Activated T-cell treated with anti-CD3 and anti-CD28 coated beads, Interleukin-2, amount 50 U/mL, for 1 hour (primary cell): ENCODE results near the gene ECD.

Source experiments
- DNase-seq: peaks from one replicate; pipeline ENCODE4 v3.0.0-alpha.2; 2020

The ECD gene

DNA sequence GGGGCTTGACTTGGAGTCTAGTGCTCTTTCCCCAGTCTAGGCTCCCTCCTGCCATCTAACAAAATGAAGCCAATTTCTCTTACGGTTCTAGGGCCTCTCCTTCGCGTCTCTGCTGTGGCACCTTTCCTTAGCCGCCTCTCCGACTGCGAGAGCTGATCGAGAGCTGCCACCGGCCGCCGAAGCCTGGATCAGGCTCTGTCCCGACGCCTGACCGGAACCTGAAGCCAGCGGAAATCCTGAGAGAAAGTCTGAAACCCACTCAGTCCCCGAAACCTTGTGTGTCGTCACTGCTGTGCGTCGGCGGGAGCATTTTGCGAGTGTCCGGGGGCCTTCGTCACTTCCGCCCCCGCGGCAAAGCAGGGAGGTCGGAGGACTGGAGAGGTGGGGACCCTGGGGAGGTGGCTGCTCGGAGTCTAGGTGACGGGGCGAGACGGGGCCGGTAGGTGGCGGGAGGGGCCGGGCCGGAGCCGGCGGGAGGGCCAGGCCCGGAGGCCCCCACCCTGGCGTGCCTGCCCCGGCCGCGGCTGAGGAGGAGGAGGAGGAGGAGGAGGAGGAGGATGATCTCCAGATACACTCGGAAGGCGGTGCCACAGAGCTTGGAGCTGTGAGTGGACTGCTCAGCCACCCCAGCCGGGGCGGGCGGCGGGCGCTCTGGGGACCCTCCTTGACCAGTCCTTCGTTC lies at the start of gene ECD, which contains the start of gene FAM149B1:
ECD (minus strand) TSS at position 226 of the 682 bp plus-strand sequence. CDS start 4,071 bp downstream, outside the sequence.
FAM149B1 (plus strand) TSS at position 337 of the 682 bp plus-strand sequence; CDS start at position 558, 221 bp downstream.
- peak; percentile 92 for DNase-seq

GRCh38 chr10:73215749-73216148 lies 47.9 kb upstream of the ECD start:
- DNase-seq = no peak

DNA sequence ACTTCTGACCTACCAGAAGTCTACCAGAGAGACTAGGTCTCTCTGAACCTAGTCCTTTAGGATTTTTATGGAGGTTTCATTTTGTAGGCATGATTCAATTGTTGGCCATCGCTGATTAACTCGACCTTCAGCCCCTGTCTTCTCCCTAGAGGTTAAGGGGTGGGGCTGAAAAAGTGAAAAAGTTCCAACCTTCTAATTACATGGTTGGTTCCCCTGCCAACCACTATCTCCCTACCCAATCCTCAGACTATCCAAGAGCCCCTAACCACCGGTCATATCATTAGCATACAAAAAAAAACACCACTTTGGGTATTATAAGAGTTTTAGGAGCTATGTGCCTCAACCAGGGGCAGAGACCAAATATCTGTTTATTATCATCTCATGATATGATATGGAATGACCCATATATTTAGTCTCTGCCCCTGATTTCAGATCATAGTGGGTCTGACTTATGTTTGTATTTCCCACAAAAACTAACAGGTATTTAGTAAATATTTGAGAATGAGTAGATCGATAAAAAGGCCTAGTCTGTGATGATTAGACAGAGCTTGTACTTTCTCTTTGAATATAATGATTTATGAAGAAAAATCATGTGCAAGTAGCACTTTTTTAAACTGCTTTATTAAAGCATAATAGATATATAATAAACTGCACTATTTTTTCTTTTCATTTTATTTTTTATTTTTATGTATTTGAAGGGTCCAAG lies 43.5 kb upstream of the ECD start:
- DNase-seq = no peak

DNA sequence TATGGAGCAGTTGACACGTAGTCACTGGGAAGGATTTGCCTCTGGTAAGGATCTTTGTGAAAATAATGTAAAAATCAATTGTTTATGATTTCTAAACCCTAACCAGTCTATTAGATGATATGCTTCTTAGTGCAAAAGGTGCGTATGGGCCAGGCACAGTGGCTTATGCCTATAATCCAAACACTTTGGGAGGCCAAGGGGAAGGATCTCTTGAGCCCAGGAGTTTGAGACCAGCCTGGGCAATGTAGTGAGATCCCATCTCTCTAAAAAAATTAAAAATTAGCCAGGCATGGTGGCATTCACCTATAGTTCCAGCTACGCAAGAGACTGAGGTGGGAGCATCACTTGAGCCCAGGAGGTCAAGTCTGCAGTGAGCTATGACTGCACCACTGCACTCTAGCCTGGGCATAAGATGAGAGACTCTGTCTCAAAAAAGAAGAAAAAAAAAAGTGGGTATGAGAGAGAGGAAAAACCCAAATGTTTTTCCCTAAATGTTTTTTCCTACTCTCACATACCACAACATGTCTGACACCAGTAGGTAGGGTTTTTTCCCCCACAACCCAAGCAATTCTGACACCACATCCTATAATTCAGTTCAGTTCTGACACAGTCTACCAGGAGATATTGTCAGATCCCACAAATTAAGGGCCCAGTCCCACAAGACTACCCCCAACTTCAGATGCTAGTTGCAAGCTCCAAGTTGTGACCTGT lies 42.7 kb upstream of the ECD start:
- no peak for DNase-seq

GRCh38 chr10:73209705-73210104 lies 41.9 kb upstream of the ECD start:
- DNase-seq = no peak

DNA sequence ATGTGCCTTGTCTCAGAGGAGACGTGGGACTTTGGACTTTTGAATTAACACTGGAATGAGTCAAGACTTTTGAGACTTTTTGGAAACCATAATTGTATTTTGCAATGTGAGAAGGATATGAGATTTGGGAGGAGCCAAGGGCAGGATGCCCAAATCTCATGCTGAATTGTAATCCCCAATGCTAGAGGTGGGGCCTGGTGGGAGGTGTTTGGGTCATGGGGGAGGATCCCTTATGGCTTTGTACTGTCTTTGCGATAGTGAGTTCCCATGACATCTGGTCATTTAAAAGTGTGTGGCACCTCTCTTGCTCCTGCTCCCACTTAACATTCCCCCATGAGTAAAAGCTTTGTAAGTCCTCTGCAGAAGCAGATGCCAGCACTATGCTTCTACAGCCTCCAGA lies 40.1 kb upstream of the ECD start:
- DNase-seq = no peak

GRCh38 chr10:73206385-73206784 lies 38.6 kb upstream of the ECD start:
- DNase-seq = no peak

- no peak for DNase-seq
Observed at GRCh38 chr10:73205890-73206289, 38.1 kb upstream of the ECD start.

GRCh38 chr10:73205081-73205480 lies 37.3 kb upstream of the ECD start:
- DNase-seq = no peak

DNA sequence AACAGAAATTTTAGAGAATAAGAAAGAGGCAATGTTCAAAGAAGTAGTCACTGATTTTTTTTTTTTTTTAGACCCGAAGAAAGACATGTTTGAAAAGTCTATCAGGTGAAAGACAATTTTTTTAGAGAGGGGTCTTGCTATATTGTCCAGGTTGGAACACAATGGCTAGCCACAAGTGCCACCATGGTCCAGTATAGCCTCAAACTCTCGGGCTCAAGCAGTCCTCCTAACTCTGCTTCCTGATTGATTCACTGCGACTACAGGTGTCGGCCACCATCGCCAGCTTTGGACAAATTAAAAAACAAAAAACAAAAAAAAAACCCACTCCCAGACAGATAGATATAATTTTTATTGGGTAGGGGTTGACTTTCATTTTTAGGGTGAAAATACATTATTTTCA lies 22.4 kb upstream of the ECD start:
- DNase-seq = no peak

- no peak for DNase-seq
Observed at GRCh38 chr10:73186266-73186665, 18.5 kb upstream of the ECD start.

- no peak for DNase-seq
Observed at GRCh38 chr10:73183667-73184281, 16.0 kb upstream of the ECD start.

GRCh38 chr10:73182568-73182967 lies 14.8 kb upstream of the ECD start:
- no peak for DNase-seq

DNA sequence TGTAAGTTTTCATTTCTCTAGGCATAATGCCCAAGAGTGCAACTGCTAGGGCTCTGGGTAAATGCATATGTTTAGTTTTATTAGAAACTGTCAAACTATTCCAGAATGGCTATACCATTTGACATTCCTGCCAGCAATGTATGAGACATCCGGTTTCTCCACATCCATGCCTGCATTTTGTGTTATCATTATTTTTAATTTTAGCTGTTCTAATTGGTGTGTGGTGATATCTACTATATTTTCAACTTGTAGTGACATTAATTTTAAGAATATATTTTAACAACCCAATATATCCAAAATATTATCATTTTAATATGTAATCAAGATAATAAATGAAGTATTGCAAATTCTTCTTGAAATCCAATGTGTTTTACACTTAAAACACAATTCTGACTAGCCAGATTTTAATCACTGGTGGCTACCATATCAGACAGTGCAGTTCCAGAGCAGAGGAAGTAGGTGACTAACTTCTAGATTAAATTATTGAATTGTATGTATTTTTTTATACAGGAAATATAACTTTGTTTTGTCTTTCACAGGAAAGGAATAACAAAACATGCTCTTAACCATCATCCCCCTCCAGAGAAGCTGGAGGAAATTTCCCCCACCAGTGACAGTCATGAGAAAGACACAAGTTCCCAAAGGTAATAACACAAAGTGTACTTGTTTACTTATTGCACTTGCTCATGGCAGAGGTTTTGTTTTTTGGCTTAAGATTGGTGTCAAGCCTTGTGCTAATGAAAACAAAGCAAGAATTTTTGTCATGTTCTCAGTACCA lies 6.5 kb upstream of the ECD start:
- DNase-seq = no peak

- no peak for DNase-seq
Observed at GRCh38 chr10:73172867-73173266, 5.1 kb upstream of the ECD start.

GRCh38 chr10:73169320-73169719 lies 1.5 kb upstream of the ECD start:
- no peak for DNase-seq

DNA sequence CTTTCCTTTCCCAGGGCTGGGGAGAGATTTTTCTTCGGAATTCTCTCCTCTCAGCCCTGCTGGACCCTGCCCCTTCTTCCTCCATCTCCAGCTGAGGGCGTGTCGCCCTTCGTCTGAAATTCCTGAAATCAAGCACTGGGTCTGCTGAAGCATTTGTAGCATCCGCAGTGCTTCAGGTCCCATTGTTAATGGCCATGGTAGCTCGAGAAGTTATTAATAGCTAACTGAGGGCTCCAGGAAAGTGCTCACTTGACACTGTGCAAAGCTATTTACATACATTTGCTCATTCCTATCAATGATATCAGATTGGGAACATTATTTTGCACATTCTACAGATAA lies 626 bp upstream of the ECD start:
- DNase-seq = no peak

GRCh38 chr10:73167458-73167782 lies 388 bp downstream of the ECD start:
- DNase-seq = no peak

GRCh38 chr10:73166972-73167371 lies 836 bp downstream of the ECD start:
- no peak for DNase-seq

GRCh38 chr10:73163096-73163495 lies 4.7 kb downstream of the ECD start:
- DNase-seq = no peak

- DNase-seq = no peak
Observed at GRCh38 chr10:73161662-73162061, 6.1 kb downstream of the ECD start.

- DNase-seq = no peak
Observed at GRCh38 chr10:73161079-73161478, 6.7 kb downstream of the ECD start.
